HepG2 (cell line): ENCODE data around the gene CKLF. TPM values are rescaled to one million over a fixed set of nuclear protein-coding genes. Genes with fewer than 3 reads are reported as not detected.

ENCODE experiments used
- ARID2 ChIP-seq: sonication (generic); formaldehyde crosslinking; IDR thresholded peaks from 2 replicates; pipeline ENCODE4 v1.8.1; 2022; ENCODE audit warnings: mild to moderate bottlenecking, missing genetic modification reagents, borderline replicate concordance
- HMG20A ChIP-seq: IDR thresholded peaks from 2 replicates; pipeline ENCODE4 v1.6.1; 2016; ENCODE audit warnings: borderline replicate concordance
- KAT8 ChIP-seq: IDR thresholded peaks from 2 replicates; pipeline ENCODE4 v1.6.1; 2016; ENCODE audit warnings: missing genetic modification reagents, missing compliant biosample characterization
- NFE2 ChIP-seq: sonication (generic); formaldehyde crosslinking; IDR thresholded peaks from 2 replicates; pipeline ENCODE4 v1.4.0; 2020; ENCODE audit warnings: missing genetic modification reagents
- NR2F6 ChIP-seq, 2 experiments: IDR thresholded peaks; 2 replicates each; pipeline ENCODE4 v1.6.1; 2016; ENCODE audit warnings: antibody characterized with exemption in 1 of 2, mild to moderate bottlenecking in 1 of 2
- RELA ChIP-seq: sonication (generic); formaldehyde crosslinking; IDR thresholded peaks from 2 replicates; pipeline ENCODE4 v1.4.0; 2020; ENCODE audit warnings: missing genetic modification reagents
- REPIN1 ChIP-seq: sonication (generic); formaldehyde crosslinking; IDR thresholded peaks from 2 replicates; pipeline ENCODE4 v1.8.0; 2022; ENCODE audit warnings: missing genetic modification reagents, low read depth, mild to moderate bottlenecking, borderline replicate concordance
- RERE ChIP-seq: IDR thresholded peaks from 2 replicates; pipeline ENCODE4 v1.6.1; 2016; ENCODE audit warnings: low read depth, missing genetic modification reagents, missing compliant biosample characterization
- REST ChIP-seq, 2 experiments: IDR thresholded peaks; 2 replicates each; pipeline ENCODE4 v1.6.1; 2011 to 2012; ENCODE audit warnings: low read length in 2 of 2, borderline replicate concordance in 1 of 2, low read depth in 1 of 2, mild to moderate bottlenecking in 1 of 2, moderate library complexity in 1 of 2
- RFXANK ChIP-seq: IDR thresholded peaks from 2 replicates; pipeline ENCODE4 v1.6.1; 2016
- SCMH1 ChIP-seq: sonication (generic); formaldehyde crosslinking; IDR thresholded peaks from 2 replicates; pipeline ENCODE4 v1.9.0; 2021; ENCODE audit warnings: missing genetic modification reagents, mild to moderate bottlenecking, borderline replicate concordance
- SMARCC2 ChIP-seq: fragments of 450-650 bp; IDR thresholded peaks from 2 replicates; pipeline ENCODE4 v1.6.1; 2017; ENCODE audit warnings: antibody characterized with exemption, mild to moderate bottlenecking
- ZBTB38 ChIP-seq: sonication (generic); formaldehyde crosslinking; IDR thresholded peaks from 2 replicates; pipeline ENCODE4 v1.5.1; 2020; ENCODE audit warnings: mild to moderate bottlenecking, missing genetic modification reagents
- ZNF101 ChIP-seq: sonication (generic); formaldehyde crosslinking; IDR thresholded peaks from 2 replicates; pipeline ENCODE4 v1.4.0; 2020; ENCODE audit warnings: mild to moderate bottlenecking, low read depth, missing genetic modification reagents, borderline replicate concordance
- ZNF17 ChIP-seq: sonication (generic); formaldehyde crosslinking; IDR thresholded peaks from 2 replicates; pipeline ENCODE4 v1.5.0; 2020; ENCODE audit warnings: mild to moderate bottlenecking, missing genetic modification reagents
- ZNF224 ChIP-seq: sonication (generic); formaldehyde crosslinking; IDR thresholded peaks from 2 replicates; pipeline ENCODE4 v1.5.0; 2020; ENCODE audit warnings: mild to moderate bottlenecking, missing genetic modification reagents
- ZNF234 ChIP-seq: sonication (generic); formaldehyde crosslinking; conservative IDR thresholded peaks from 2 replicates; pipeline ENCODE4 v1.5.1; 2020; ENCODE audit warnings: mild to moderate bottlenecking, missing genetic modification reagents
- ZNF468 ChIP-seq: sonication (generic); formaldehyde crosslinking; IDR thresholded peaks from 2 replicates; pipeline ENCODE4 v1.8.0; 2022; ENCODE audit warnings: mild to moderate bottlenecking, moderate library complexity, missing genetic modification reagents
- ZNF576 ChIP-seq: sonication (generic); formaldehyde crosslinking; IDR thresholded peaks from 2 replicates; pipeline ENCODE4 v1.4.0; 2020; ENCODE audit warnings: mild to moderate bottlenecking, missing genetic modification reagents
- ZNF749 ChIP-seq: sonication (generic); formaldehyde crosslinking; IDR thresholded peaks from 2 replicates; pipeline ENCODE4 v1.8.0; 2022; ENCODE audit warnings: mild to moderate bottlenecking, missing genetic modification reagents, moderate library complexity, borderline replicate concordance
- ZNF839 ChIP-seq: sonication (generic); formaldehyde crosslinking; IDR thresholded peaks from 2 replicates; pipeline ENCODE4 v1.4.0; 2020; ENCODE audit warnings: missing genetic modification reagents, mild to moderate bottlenecking, borderline replicate concordance
- polyA plus RNA-seq, 8 experiments: library from polyadenylated mRNA; depleted of rRNA in 3 of 8; stranded (reverse) in 7 of 8; unstranded in 1 of 8; fragments of >200 nt; fragmentation: Illumina TruSeq in 4 of 8; extraction: Trizol in 4 of 8; gene quantifications; 2 replicates each; pipeline versions ENCODE4 v1.2.1 to v1.2.3, GENCODE V29; 2011 to 2016; ENCODE audit warnings: low read depth in 4 of 8, missing spikeins in 1 of 8, mixed read lengths in 1 of 8; ENCODE audit not compliant: insufficient read depth in 1 of 8
- total RNA-seq, 5 experiments: library from RNA; depleted of rRNA; stranded (reverse); fragments of >200 nt; fragmentation: Illumina TruSeq; extraction: Trizol; gene quantifications; 2 replicates each; pipeline ENCODE4 v1.2.3, GENCODE V29; 2016; ENCODE audit warnings: low read depth in 1 of 5

The CKLF gene
- total and polyA plus RNA-seq, 2 of the 13 experiments (the other 11 are each of a cell fraction or from before 2014, with no cell fraction given) = 120 to 167 TPM

GRCh38 chr16:66516808-66517585 lies 35.4 kb upstream of the CKLF start (continued):
- TF ChIP-seq REPIN1 (CRISPR knock-in tag) (peak; percentile 85), ZNF234 (CRISPR knock-in tag) (no peak), ZNF576 (CRISPR knock-in tag) (no peak), ZNF224 (CRISPR knock-in tag) (no peak), KAT8 (CRISPR knock-in tag) (peak; percentile 91), SMARCC2 (no peak), ARID2 (CRISPR knock-in tag) (no peak; the same call in 1 of the 2 replicates), ZBTB38 (CRISPR knock-in tag) (no peak; the same call in none of the 2 replicates), ZNF101 (CRISPR knock-in tag) (no peak), REST (IDR thresholded peaks at IDR 0.05; ENCODE audit: borderline replicate concordance in 1 of 2, low read depth in 1 of 2, low read length in 2 of 2) (peak in 1 of 2 experiments; percentile 45; a peak in 2 of 4 replicates), RFXANK (CRISPR knock-in tag) (peak; percentile 73; the same call in 1 of the 2 replicates), NFE2 (CRISPR knock-in tag) (no peak), HMG20A (CRISPR knock-in tag) (peak; percentile 86), RERE (CRISPR knock-in tag) (no peak), ZNF839 (CRISPR knock-in tag) (no peak), ZNF17 (no peak), SCMH1 (CRISPR knock-in tag) (no peak), NR2F6 (IDR thresholded peaks at IDR 0.05) (peak; percentile 81), NR2F6 (CRISPR knock-in tag; IDR thresholded peaks at IDR 0.05) (peak; percentile 90), ZNF468 (CRISPR knock-in tag) (peak; percentile 87; the same call in 1 of the 2 replicates), RELA (peak; percentile 96; the same call in 1 of the 2 replicates), ZNF749 (CRISPR knock-in tag) (peak; percentile 91; the same call in 1 of the 2 replicates)
